Neural cell (in vitro differentiated cells): ENCODE results near the gene AZIN2. TPM values are rescaled to one million over a fixed set of nuclear protein-coding genes. Genes with fewer than 3 reads are reported as not detected.

ENCODE experiments used
- H2AFZ ChIP-seq: fragments of 200-600, 300-800 bp; sonication (generic), shearing (Covaris generic); 2 replicates; pipeline ENCODE4 v1.6.0; 2014; ENCODE audit warnings: low read depth, mild to moderate bottlenecking, antibody characterized with exemption, low read length, moderate library complexity
- H3F3A ChIP-seq: fragments of 200-600 bp; shearing (Covaris generic); 2 replicates; pipeline ENCODE4 v1.6.1; 2016; ENCODE audit warnings: mild to moderate bottlenecking, moderate library complexity, mixed read lengths, antibody characterized with exemption, low read length; ENCODE audit not compliant: insufficient read depth, poor library complexity, severe bottlenecking
- H3K27ac ChIP-seq: fragments of 200-600, 300-800 bp; sonication (generic), shearing (Covaris generic); 2 replicates; pipeline ENCODE4 v1.5.1; 2014; ENCODE audit warnings: mild to moderate bottlenecking, low read length, moderate library complexity
- H3K27me3 ChIP-seq: fragments of 300-800, 200-600 bp; sonication (generic), shearing (Covaris generic); 2 replicates; pipeline ENCODE4 v1.6.0; 2014; ENCODE audit warnings: mild to moderate bottlenecking, low read depth, low read length, moderate library complexity; ENCODE audit not compliant: insufficient read depth
- H3K36me3 ChIP-seq: fragments of 300-800, 200-600 bp; sonication (generic), shearing (Covaris generic); 2 replicates; pipeline ENCODE4 v1.5.1; 2014; ENCODE audit warnings: mild to moderate bottlenecking, antibody characterized with exemption, low read length, moderate library complexity; ENCODE audit not compliant: insufficient read depth
- H3K4me2 ChIP-seq: fragments of 300-800, 200-600 bp; sonication (generic), shearing (Covaris generic); 2 replicates; pipeline ENCODE4 v1.6.0; 2014; ENCODE audit warnings: mild to moderate bottlenecking, low read length
- H3K4me3 ChIP-seq: fragments of 300-800, 200-600 bp; sonication (generic), shearing (Covaris generic); 2 replicates; pipeline ENCODE4 v1.5.1; 2014; ENCODE audit warnings: mild to moderate bottlenecking, low read length, moderate library complexity
- H3K79me2 ChIP-seq: fragments of 200-600 bp; shearing (Covaris generic); replicated peaks from 2 replicates; pipeline ENCODE4 v1.6.0; 2014; ENCODE audit warnings: mild to moderate bottlenecking, low read length, moderate library complexity; ENCODE audit not compliant: insufficient read depth
- H3K9ac ChIP-seq: fragments of 300-800, 200-600 bp; sonication (generic), shearing (Covaris generic); 2 replicates; pipeline ENCODE4 v1.6.1; 2016; ENCODE audit warnings: mild to moderate bottlenecking, low read length, mixed read lengths
- H3K9me2 ChIP-seq: fragments of 200-600 bp; shearing (Covaris generic); 2 replicates; pipeline ENCODE4 v1.6.1; 2016; ENCODE audit warnings: mild to moderate bottlenecking, low read length, mixed read lengths; ENCODE audit not compliant: insufficient read depth
- H3K9me3 ChIP-seq: fragments of 200-600, 300-800 bp; sonication (generic), shearing (Covaris generic); 2 replicates; pipeline ENCODE4 v1.6.1; 2016; ENCODE audit warnings: mild to moderate bottlenecking, mixed run types, low read length, moderate library complexity, mixed read lengths
- H4K20me1 ChIP-seq: fragments of 200-600 bp; shearing (Covaris generic); 2 replicates; pipeline ENCODE4 v1.6.1; 2016; ENCODE audit warnings: mild to moderate bottlenecking, mixed run types; ENCODE audit not compliant: insufficient read depth
- EP300 ChIP-seq: fragments of 450-650 bp; conservative IDR thresholded peaks from 2 replicates; pipeline ENCODE4 v1.6.1; 2014; ENCODE audit warnings: antibody characterized with exemption, mild to moderate bottlenecking, moderate library complexity; ENCODE audit not compliant: poor library complexity, severe bottlenecking
- EZH2 ChIP-seq: fragments of 200-600, 300-800 bp; shearing (Covaris generic), sonication (generic); IDR thresholded peaks from 2 replicates; pipeline ENCODE4 v1.6.1; 2014; ENCODE audit warnings: antibody characterized with exemption, low read length, borderline replicate concordance, mild to moderate bottlenecking; ENCODE audit not compliant: insufficient read depth, poor library complexity, severe bottlenecking
- MXI1 ChIP-seq: fragments of 450-650 bp; conservative IDR thresholded peaks from 2 replicates; pipeline ENCODE4 v1.6.1; 2014; ENCODE audit warnings: antibody characterized with exemption, mild to moderate bottlenecking; ENCODE audit not compliant: poor library complexity, severe bottlenecking
- POLR2AphosphoS5 ChIP-seq: IDR thresholded peaks from 2 replicates; pipeline ENCODE4 v1.6.1; 2012
- RAD21 ChIP-seq: fragments of 450-650 bp; conservative IDR thresholded peaks from 2 replicates; pipeline ENCODE4 v1.6.1; 2014; ENCODE audit warnings: antibody characterized with exemption, mild to moderate bottlenecking, moderate library complexity
- SMC3 ChIP-seq: fragments of 450-650 bp; conservative IDR thresholded peaks from 2 replicates; pipeline ENCODE4 v1.6.1; 2014; ENCODE audit warnings: antibody characterized with exemption, mild to moderate bottlenecking, moderate library complexity; ENCODE audit not compliant: poor library complexity
- TAF1 ChIP-seq: IDR thresholded peaks from 2 replicates; pipeline ENCODE4 v1.6.1; 2012; ENCODE audit warnings: low read depth
- polyA plus RNA-seq: library from polyadenylated mRNA; depleted of rRNA; stranded (reverse); fragments of >200 nt; gene quantifications from 2 replicates; pipeline ENCODE4 v1.2.3, GENCODE V29; 2014
- TF ChIP-seq, protein P1 (sequence below): fragments of 450-650 bp; IDR thresholded peaks from 2 replicates; pipeline ENCODE4 v1.5.1; 2014; ENCODE audit warnings: antibody characterized with exemption, mild to moderate bottlenecking, moderate library complexity; ENCODE audit not compliant: poor library complexity, severe bottlenecking
- TF ChIP-seq, protein P2 (sequence below): IDR thresholded peaks from 2 replicates; pipeline ENCODE4 v1.6.1; 2012; ENCODE audit warnings: borderline replicate concordance

Gene AZIN2
- polyA plus RNA-seq, 1 donor from 2014 or later, result 22.7 TPM

DNA sequence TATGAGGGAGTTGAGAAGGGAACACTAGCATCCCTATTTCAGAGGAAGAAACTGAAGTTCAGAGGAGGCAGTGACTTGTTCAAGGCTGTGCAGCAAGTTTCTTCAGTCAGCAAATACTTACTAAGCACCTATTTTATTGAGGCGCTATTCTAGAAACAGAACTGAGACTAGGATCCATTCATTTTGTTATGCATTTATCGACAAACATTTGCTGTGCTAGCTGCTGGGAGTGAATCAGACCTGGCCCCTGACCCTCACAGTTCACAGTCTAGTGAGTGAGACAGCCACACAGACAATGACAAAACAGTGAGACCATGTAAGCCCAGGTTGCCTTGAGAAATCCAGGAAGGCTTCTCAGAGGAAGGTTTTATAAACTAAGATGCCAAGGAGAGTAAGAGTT lies 72.7 kb downstream of the AZIN2 start:
- H3K9me3 ChIP-seq, result no peaks in the 10 kb centered on the region
- H3K4me3 ChIP-seq, result no peak overlapping the region
- no peak overlapping the region for H3K4me2 ChIP-seq
- H3K27ac ChIP-seq, result no peak overlapping the region
- no peaks in the 10 kb centered on the region for H3K9me2 ChIP-seq
- TF ChIP-seq SMC3, result no peak
- TF ChIP-seq POLR2AphosphoS5, result no peak
- TF ChIP-seq RAD21, result no peak
- no peak for TF ChIP-seq TAF1
- TF ChIP-seq, protein P1, sequence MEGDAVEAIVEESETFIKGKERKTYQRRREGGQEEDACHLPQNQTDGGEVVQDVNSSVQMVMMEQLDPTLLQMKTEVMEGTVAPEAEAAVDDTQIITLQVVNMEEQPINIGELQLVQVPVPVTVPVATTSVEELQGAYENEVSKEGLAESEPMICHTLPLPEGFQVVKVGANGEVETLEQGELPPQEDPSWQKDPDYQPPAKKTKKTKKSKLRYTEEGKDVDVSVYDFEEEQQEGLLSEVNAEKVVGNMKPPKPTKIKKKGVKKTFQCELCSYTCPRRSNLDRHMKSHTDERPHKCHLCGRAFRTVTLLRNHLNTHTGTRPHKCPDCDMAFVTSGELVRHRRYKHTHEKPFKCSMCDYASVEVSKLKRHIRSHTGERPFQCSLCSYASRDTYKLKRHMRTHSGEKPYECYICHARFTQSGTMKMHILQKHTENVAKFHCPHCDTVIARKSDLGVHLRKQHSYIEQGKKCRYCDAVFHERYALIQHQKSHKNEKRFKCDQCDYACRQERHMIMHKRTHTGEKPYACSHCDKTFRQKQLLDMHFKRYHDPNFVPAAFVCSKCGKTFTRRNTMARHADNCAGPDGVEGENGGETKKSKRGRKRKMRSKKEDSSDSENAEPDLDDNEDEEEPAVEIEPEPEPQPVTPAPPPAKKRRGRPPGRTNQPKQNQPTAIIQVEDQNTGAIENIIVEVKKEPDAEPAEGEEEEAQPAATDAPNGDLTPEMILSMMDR, result no peak
- TF ChIP-seq, protein P2, sequence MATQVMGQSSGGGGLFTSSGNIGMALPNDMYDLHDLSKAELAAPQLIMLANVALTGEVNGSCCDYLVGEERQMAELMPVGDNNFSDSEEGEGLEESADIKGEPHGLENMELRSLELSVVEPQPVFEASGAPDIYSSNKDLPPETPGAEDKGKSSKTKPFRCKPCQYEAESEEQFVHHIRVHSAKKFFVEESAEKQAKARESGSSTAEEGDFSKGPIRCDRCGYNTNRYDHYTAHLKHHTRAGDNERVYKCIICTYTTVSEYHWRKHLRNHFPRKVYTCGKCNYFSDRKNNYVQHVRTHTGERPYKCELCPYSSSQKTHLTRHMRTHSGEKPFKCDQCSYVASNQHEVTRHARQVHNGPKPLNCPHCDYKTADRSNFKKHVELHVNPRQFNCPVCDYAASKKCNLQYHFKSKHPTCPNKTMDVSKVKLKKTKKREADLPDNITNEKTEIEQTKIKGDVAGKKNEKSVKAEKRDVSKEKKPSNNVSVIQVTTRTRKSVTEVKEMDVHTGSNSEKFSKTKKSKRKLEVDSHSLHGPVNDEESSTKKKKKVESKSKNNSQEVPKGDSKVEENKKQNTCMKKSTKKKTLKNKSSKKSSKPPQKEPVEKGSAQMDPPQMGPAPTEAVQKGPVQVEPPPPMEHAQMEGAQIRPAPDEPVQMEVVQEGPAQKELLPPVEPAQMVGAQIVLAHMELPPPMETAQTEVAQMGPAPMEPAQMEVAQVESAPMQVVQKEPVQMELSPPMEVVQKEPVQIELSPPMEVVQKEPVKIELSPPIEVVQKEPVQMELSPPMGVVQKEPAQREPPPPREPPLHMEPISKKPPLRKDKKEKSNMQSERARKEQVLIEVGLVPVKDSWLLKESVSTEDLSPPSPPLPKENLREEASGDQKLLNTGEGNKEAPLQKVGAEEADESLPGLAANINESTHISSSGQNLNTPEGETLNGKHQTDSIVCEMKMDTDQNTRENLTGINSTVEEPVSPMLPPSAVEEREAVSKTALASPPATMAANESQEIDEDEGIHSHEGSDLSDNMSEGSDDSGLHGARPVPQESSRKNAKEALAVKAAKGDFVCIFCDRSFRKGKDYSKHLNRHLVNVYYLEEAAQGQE, result no peak
- no peak for TF ChIP-seq MXI1
- TF ChIP-seq EP300, result no peak
- TF ChIP-seq EZH2, result no peak
- H3K36me3 ChIP-seq, result no peaks in the 10 kb centered on the region
- no peaks in the 10 kb centered on the region for H3F3A ChIP-seq
- no peak overlapping the region for H3K9ac ChIP-seq
- H3K27me3 ChIP-seq, result no peaks in the 10 kb centered on the region
- no peaks in the 10 kb centered on the region for H4K20me1 ChIP-seq
- H2AFZ ChIP-seq, result no peak overlapping the region
- H3K79me2 ChIP-seq, result no peaks in the 10 kb centered on the region

DNA sequence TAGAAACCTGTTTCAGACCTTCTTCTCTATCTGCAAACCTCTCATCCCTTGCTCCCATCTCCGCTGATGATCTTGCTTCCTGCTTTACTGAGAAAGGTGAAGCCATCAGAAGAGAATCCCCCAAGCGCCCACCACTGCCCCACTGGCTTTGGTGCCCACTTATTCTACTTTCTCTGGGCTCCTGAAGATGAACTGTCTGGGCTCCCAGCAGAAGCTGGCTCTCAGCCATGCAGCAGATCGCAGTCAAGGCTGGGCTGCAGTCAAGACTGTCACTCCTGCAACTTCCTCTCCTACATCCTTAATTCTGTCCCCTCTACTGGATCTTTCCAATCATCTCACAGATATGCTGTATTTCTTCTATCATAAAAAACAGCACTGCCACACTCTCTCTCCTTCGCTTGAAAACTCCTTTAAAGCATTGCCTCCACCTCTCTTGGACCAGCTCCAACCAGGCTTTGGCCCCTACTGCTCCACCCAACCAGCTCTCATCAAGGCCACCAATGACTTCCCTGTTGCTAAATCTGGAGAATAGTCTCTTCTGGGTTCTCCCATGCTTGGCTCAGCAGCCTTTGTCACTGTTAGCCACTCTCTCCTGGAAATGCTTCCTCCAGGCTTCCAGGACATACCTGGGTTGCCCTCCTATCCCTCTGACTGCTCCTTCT lies 75.1 kb downstream of the AZIN2 start:
- Histone ChIP-seq H3K4me3 (no peak overlapping the region), H4K20me1 (no peaks in the 10 kb centered on the region), H3K9me2 (no peaks in the 10 kb centered on the region), H3K79me2 (no peaks in the 10 kb centered on the region), H2AFZ (no peak overlapping the region), H3K27me3 (no peaks in the 10 kb centered on the region), H3F3A (no peaks in the 10 kb centered on the region), H3K4me2 (no peak overlapping the region), H3K9ac (no peak overlapping the region), H3K27ac (no peak overlapping the region), H3K36me3 (no peaks in the 10 kb centered on the region), H3K9me3 (no peaks in the 10 kb centered on the region)
- TF ChIP-seq EZH2 (no peak), SMC3 (no peak), MXI1 (no peak), TAF1 (no peak), RAD21 (no peak), POLR2AphosphoS5 (no peak), EP300 (no peak)
- TF ChIP-seq, protein P1, result no peak
- TF ChIP-seq, protein P2, result no peak
